ENCODE results near the gene DAPP1. TPM values are rescaled to one million over a fixed set of nuclear protein-coding genes. Genes with fewer than 3 reads are reported as not detected.
"Not testable (repeated sequence)": the region's sequence is repeated elsewhere in the genome, so short reads cannot be mapped to it uniquely, and the experiment has no call there.

DAPP1 gene, protein sequence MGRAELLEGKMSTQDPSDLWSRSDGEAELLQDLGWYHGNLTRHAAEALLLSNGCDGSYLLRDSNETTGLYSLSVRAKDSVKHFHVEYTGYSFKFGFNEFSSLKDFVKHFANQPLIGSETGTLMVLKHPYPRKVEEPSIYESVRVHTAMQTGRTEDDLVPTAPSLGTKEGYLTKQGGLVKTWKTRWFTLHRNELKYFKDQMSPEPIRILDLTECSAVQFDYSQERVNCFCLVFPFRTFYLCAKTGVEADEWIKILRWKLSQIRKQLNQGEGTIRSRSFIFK
- not detected in 2 replicates for total RNA-seq
- polyA plus RNA-seq, result not detected in 2 replicates
- polyA plus RNA-seq (2011; cell fraction: cytosol; rRNA removed), result not detected in 2 replicates
- polyA plus RNA-seq (2011; cell fraction: nucleus; rRNA removed), result not detected in 2 replicates
- polyA plus RNA-seq (2012), result not detected in 2 replicates
- 0.19 TPM in 1 of 2 replicates, not detected in the other for polyA minus RNA-seq
- not detected for polyA minus RNA-seq (2011; cell fraction: cytosol; rRNA and poly(A)+ RNA removed)
- not detected in 2 replicates for polyA minus RNA-seq (2011; cell fraction: nucleus; rRNA and poly(A)+ RNA removed)
- percentile 9 among the genes with signal in this experiment for Bru-seq, nascent RNA
- BruChase-seq, experiment 1, labeled RNA remaining after a 6-hour chase, result percentile 12 among the genes with signal in this experiment
- BruChase-seq, experiment 2, labeled RNA remaining after a 2-hour chase, result percentile 13 among the genes with signal in this experiment
- long read RNA-seq, result 0 reads

DNA sequence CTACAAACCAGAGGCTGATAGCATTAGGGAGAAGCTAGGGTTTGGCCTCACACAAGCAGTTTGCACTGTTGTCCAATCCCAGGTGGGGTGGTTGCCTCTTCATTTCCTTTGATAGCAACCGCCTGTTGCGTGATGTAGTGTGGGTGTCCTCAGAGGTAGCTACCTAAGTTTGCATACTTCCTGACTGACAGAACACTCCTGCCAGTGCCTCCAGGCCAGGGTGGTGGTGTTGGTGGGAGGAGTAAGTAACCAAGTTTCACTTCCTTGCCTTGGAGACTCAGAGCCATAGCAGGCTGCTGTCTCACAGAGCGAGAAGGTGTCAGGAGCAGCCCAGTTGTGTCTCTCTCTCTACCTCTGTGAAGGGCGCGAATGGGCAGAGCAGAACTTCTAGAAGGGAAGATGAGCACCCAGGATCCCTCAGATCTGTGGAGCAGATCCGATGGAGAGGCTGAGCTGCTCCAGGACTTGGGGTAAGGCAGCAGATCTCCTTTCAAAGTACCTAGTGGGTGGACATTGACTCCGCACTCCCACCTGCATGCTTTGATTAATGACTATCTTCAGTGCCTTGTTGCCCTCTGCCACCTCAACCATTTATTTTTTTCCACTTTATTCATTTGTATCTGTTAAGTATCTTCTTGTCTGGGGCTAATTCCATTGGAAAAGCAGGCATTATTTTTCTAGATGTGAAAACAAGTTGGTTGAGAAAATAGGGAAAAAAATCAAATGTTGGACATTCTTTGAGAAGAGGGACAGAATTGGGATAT, at the start of gene DAPP1:
DAPP1 (plus strand) TSS at position 283 of the 764 bp plus-strand sequence; CDS start at position 370, 87 bp downstream.
- no peaks in the 10 kb centered on the region for H3K9me3 ChIP-seq (replicated peaks; ENCODE audit: control insufficient read depth, insufficient read depth, low read length)
- no peak within 1 kb of the TSS for H2AFZ ChIP-seq (ENCODE audit: low read depth, low read length)
- H3K27me3 ChIP-seq (ENCODE audit: control insufficient read depth in 2 of 2, insufficient read depth in 2 of 2, low read length in 2 of 2), result peaks cover 0 to 2% of the 10 kb centered on the region in 2 experiments
- no peaks in the 10 kb centered on the region for H4K20me1 ChIP-seq (replicated peaks; ENCODE audit: control insufficient read depth, extremely low read depth, insufficient read depth, low read length)
- no peaks in the 10 kb centered on the region for H3K9me1 ChIP-seq (replicated peaks; ENCODE audit: control insufficient read depth, extremely low read depth, insufficient read depth, low read length)
- TF ChIP-seq EZH2 (IDR thresholded peaks at IDR 0.05; ENCODE audit: borderline replicate concordance, low read depth, low read length, severe bottlenecking) (no peak), MYC (IDR thresholded peaks at IDR 0.05; ENCODE audit: low read depth, low read length) (no peak), GATA2 (IDR thresholded peaks at IDR 0.05; ENCODE audit: insufficient read depth, insufficient read length, low read depth, low read length) (no peak), POLR2A (IDR thresholded peaks at IDR 0.05; ENCODE audit: low read depth, low read length) (no peak), POLR2AphosphoS5 (IDR thresholded peaks at IDR 0.05; ENCODE audit: insufficient read depth, low read depth, low read length) (no peak), JUN (IDR thresholded peaks at IDR 0.05; ENCODE audit: borderline replicate concordance, insufficient read depth, insufficient read length, low read depth) (no peak), FOS (IDR thresholded peaks at IDR 0.05; ENCODE audit: borderline replicate concordance, insufficient read depth, low read length) (no peak)
- TF ChIP-seq, protein P1, sequence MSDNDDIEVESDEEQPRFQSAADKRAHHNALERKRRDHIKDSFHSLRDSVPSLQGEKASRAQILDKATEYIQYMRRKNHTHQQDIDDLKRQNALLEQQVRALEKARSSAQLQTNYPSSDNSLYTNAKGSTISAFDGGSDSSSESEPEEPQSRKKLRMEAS (IDR thresholded peaks at IDR 0.05; ENCODE audit: insufficient read depth, insufficient read length), result no peak
- TF ChIP-seq, protein P2, sequence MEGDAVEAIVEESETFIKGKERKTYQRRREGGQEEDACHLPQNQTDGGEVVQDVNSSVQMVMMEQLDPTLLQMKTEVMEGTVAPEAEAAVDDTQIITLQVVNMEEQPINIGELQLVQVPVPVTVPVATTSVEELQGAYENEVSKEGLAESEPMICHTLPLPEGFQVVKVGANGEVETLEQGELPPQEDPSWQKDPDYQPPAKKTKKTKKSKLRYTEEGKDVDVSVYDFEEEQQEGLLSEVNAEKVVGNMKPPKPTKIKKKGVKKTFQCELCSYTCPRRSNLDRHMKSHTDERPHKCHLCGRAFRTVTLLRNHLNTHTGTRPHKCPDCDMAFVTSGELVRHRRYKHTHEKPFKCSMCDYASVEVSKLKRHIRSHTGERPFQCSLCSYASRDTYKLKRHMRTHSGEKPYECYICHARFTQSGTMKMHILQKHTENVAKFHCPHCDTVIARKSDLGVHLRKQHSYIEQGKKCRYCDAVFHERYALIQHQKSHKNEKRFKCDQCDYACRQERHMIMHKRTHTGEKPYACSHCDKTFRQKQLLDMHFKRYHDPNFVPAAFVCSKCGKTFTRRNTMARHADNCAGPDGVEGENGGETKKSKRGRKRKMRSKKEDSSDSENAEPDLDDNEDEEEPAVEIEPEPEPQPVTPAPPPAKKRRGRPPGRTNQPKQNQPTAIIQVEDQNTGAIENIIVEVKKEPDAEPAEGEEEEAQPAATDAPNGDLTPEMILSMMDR (IDR thresholded peaks at IDR 0.05; ENCODE audit: extremely low read depth in 1 of 2, insufficient read depth in 1 of 2, low read depth in 1 of 2, low read length in 2 of 2), result no peak
- H3K4me1 ChIP-seq (ENCODE audit: control insufficient read depth, extremely low read depth, insufficient read depth, low read length), result no peaks in the 10 kb centered on the region
- H3K79me2 ChIP-seq (ENCODE audit: control insufficient read depth, insufficient read depth, low read length), result no peaks in the 10 kb centered on the region
- CTCF ChIA-PET, result interaction anchor here (2.3 kb wide), 1 partner anchor 9 kb away, joined by 7 read pairs; no protein-coding TSS in a partner anchor
- intact Hi-C loops (cut with micrococcal nuclease), result no loop called here
- dilution Hi-C loops (cut with MboI; ENCODE audit: extremely low pct_ligation_motif_present, low sequenced_read_pairs), result no loop called here
- no peak within 1 kb of the TSS for H3K4me3 ChIP-seq (replicated peaks in 1 of 3; ENCODE audit: insufficient read depth in 1 of 3, low read depth in 1 of 3, low read length in 3 of 3)
- FAIRE-seq, result no peak
- POLR2A ChIA-PET, result no interaction called here
- H3K4me2 ChIP-seq (ENCODE audit: insufficient read depth, low read length), result no peak within 1 kb of the TSS
- H3K9ac ChIP-seq (replicated peaks; ENCODE audit: extremely low read depth, insufficient read depth, low read length), result no peak within 1 kb of the TSS
- no peak within 1 kb of the TSS for H3K27ac ChIP-seq (ENCODE audit: insufficient read depth, low read depth, low read length)
- no peak for DNase-seq (ENCODE audit: low read depth, low spot score)
- no peaks in the 10 kb centered on the region for H3K36me3 ChIP-seq (ENCODE audit: control insufficient read depth in 2 of 2, extremely low read depth in 1 of 2, insufficient read depth in 2 of 2, low read length in 2 of 2)
- BruUV-seq (replicated peaks), result no TSS peak

DNA sequence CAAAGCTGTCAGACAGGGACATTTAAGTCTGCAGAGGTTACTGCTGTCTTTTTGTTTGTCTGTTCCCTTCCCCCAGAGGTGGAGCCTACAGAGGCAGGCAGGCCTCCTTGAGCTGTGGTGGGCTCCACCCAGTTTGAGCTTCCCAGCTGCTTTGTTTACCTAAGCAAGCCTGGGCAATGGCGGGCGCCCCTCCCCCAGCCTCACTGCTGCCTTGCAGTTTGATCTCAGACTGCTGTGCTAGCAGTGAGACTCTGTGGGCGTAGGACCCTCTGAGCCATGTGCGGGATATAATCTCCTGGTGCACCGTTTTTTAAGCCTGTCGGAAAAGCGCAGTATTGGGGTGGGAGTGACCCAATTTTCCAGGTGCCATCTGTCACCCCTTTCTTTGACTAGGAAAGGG, 45.8 kb upstream of the DAPP1 start:
- H3K9me1 ChIP-seq (replicated peaks; ENCODE audit: control insufficient read depth, extremely low read depth, insufficient read depth, low read length); H3K27ac ChIP-seq (ENCODE audit: insufficient read depth, low read depth, low read length); POLR2A ChIA-PET; H3K4me2 ChIP-seq (ENCODE audit: insufficient read depth, low read length); H4K20me1 ChIP-seq (replicated peaks; ENCODE audit: control insufficient read depth, extremely low read depth, insufficient read depth, low read length); dilution Hi-C loops (cut with MboI; ENCODE audit: extremely low pct_ligation_motif_present, low sequenced_read_pairs); DNase-seq (ENCODE audit: low read depth, low spot score); FAIRE-seq; H3K4me1 ChIP-seq (ENCODE audit: control insufficient read depth, extremely low read depth, insufficient read depth, low read length); CTCF ChIA-PET; H3K27me3 ChIP-seq (ENCODE audit: control insufficient read depth in 2 of 2, insufficient read depth in 2 of 2, low read length in 2 of 2); intact Hi-C loops (cut with micrococcal nuclease); H3K4me3 ChIP-seq (replicated peaks in 1 of 3; ENCODE audit: insufficient read depth in 1 of 3, low read depth in 1 of 3, low read length in 3 of 3); H3K9me3 ChIP-seq (replicated peaks; ENCODE audit: control insufficient read depth, insufficient read depth, low read length); H3K9ac ChIP-seq (replicated peaks; ENCODE audit: extremely low read depth, insufficient read depth, low read length); H2AFZ ChIP-seq (ENCODE audit: low read depth, low read length); BruUV-seq (replicated peaks); H3K36me3 ChIP-seq (ENCODE audit: control insufficient read depth in 2 of 2, extremely low read depth in 1 of 2, insufficient read depth in 2 of 2, low read length in 2 of 2); H3K79me2 ChIP-seq (ENCODE audit: control insufficient read depth, insufficient read depth, low read length): not testable (repeated sequence)
